GM12891 (cell line): ENCODE measurements around the gene NOTCH2.
"Not testable (repeated sequence)": the region's sequence is repeated elsewhere in the genome, so short reads cannot be mapped to it uniquely, and the experiment has no call there.

Experiments used
- PAX5 ChIP-seq: IDR thresholded peaks from 2 replicates; pipeline ENCODE4 v1.6.1; 2011; ENCODE audit warnings: low read length, moderate library complexity, mild to moderate bottlenecking; ENCODE audit not compliant: insufficient read depth, severe bottlenecking
- POLR2A ChIP-seq: IDR thresholded peaks from 2 replicates; pipeline ENCODE4 v1.6.1; 2011; ENCODE audit warnings: low read depth, low read length, control low read depth
- POLR2AphosphoS5 ChIP-seq: IDR thresholded peaks from 2 replicates; pipeline ENCODE4 v1.6.1; 2011; ENCODE audit warnings: low read depth, low read length, control low read depth
- POU2F2 ChIP-seq: IDR thresholded peaks from 2 replicates; pipeline ENCODE4 v1.6.1; 2011; ENCODE audit warnings: low read depth, mild to moderate bottlenecking, control low read depth, low read length, moderate library complexity
- SPI1 ChIP-seq: IDR thresholded peaks from 2 replicates; pipeline ENCODE4 v1.6.1; 2011; ENCODE audit warnings: low read depth, low read length, control low read depth
- TAF1 ChIP-seq: IDR thresholded peaks from 2 replicates; pipeline ENCODE4 v1.6.1; 2011; ENCODE audit warnings: low read depth, low read length, control low read depth

DNA sequence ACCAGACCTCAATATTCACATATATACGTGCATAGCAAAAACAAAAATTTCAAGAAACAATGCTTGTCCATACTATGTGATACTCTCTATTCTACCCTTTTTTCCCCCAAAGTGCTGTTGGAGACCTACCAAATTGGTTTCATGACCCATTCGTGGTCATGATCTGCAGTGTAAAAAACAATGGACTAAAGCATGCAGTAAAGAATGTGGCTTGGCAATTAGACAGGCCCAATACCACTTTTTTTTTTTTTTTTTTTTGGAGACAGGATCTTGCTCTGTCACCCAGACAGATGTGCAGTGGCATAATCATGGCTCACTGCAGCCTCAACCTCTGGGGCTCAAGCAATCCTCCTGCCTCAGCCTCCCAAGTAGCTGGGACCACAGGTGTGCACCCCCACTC, 21.3 kb downstream of the NOTCH2 start:
- not testable (repeated sequence) for TF ChIP-seq TAF1, POLR2A, POLR2AphosphoS5, PAX5, SPI1, POU2F2
